ENCODE results near the gene PPP2R2C.
A peak's percentile ranks its signal among the peaks of the same experiment; 100 is the strongest.

PPP2R2C gene

DNA sequence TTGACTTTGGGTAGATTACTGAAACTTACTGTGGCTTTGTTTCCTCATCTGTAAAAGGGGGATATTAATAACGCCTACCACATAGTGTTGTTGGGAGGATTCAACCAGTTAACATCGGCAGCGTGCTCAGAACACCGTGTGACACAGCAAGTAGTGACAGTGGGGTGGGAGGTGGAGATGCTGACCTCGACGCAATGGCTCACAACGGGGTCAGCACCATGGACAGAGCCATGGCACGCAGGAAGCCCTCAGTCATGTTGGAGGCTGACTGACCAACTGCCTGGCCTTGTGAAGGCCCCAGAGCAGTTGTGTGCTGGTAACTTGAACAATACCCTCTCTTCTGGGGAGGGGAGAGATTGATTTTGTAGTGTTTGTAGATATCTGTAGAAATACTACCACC is 109.5 kb downstream of the PPP2R2C start:
- DNase-seq (ENCODE audit: low read depth) = peak; percentile 61
- TF ChIP-seq, protein P1, sequence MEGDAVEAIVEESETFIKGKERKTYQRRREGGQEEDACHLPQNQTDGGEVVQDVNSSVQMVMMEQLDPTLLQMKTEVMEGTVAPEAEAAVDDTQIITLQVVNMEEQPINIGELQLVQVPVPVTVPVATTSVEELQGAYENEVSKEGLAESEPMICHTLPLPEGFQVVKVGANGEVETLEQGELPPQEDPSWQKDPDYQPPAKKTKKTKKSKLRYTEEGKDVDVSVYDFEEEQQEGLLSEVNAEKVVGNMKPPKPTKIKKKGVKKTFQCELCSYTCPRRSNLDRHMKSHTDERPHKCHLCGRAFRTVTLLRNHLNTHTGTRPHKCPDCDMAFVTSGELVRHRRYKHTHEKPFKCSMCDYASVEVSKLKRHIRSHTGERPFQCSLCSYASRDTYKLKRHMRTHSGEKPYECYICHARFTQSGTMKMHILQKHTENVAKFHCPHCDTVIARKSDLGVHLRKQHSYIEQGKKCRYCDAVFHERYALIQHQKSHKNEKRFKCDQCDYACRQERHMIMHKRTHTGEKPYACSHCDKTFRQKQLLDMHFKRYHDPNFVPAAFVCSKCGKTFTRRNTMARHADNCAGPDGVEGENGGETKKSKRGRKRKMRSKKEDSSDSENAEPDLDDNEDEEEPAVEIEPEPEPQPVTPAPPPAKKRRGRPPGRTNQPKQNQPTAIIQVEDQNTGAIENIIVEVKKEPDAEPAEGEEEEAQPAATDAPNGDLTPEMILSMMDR (IDR thresholded peaks at IDR 0.05; ENCODE audit: low read depth, low read length) = no peak
- TF ChIP-seq, protein P2, sequence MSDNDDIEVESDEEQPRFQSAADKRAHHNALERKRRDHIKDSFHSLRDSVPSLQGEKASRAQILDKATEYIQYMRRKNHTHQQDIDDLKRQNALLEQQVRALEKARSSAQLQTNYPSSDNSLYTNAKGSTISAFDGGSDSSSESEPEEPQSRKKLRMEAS (IDR thresholded peaks at IDR 0.05; ENCODE audit: low read depth, low read length) = no peak
- TF ChIP-seq MYC (IDR thresholded peaks at IDR 0.05; ENCODE audit: low read depth, low read length) (no peak), POLR2A (IDR thresholded peaks at IDR 0.05; ENCODE audit: extremely low read depth, insufficient read length) (no peak)

GRCh38 chr4:6362243-6362885 is 110.0 kb downstream of the PPP2R2C start:
- DNase-seq (ENCODE audit: low read depth) = no peak
- TF ChIP-seq, protein P2 (IDR thresholded peaks at IDR 0.05; ENCODE audit: low read depth, low read length) = no peak
- TF ChIP-seq MYC (IDR thresholded peaks at IDR 0.05; ENCODE audit: low read depth, low read length) (no peak), POLR2A (IDR thresholded peaks at IDR 0.05; ENCODE audit: extremely low read depth, insufficient read length) (no peak)
- TF ChIP-seq, protein P1 (IDR thresholded peaks at IDR 0.05; ENCODE audit: low read depth, low read length) = peak; percentile 19

More for the DNA sequence above, 109.5 kb downstream of the PPP2R2C start:
- no peak overlapping the region for H3K4me3 ChIP-seq (ENCODE audit: low read depth, low read length)

DNA sequence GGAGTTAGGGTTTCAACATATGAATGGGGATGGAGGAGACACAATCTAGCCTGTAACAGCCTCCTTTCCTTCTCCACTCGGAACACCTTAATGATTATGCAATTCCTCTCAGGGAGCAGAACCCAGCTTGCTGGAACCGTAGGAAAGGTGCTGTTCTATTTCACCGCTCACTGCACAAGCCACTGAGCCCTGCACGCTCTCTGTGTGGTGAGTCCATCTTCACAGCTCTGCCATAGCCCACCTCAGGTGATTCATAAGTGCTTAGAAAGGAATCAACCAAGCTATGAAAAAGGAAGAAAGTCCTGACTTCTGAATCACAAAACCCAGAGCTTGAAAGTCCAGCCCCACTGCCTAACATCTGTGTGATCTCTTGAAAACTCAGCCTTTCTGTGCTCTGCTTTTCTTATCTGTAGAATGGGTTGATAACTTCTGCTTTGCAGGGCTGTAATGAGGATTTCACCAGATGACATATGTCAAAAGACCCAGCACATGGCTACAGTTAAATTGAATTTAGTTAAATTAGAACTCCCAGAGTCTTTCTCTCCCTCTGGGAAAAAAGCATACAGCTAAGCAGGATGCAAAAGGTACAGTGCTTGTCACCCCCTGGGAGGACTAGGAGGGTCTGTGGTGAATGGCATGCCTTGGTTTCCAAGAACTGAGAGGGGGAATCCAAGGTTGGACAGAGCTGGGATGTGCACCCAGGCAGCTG is 111.2 kb downstream of the PPP2R2C start:
- DNase-seq (ENCODE audit: low read depth) = no peak
- H3K4me3 ChIP-seq (ENCODE audit: low read depth, low read length) = no peak overlapping the region
- TF ChIP-seq MYC (IDR thresholded peaks at IDR 0.05; ENCODE audit: low read depth, low read length) = no peak
- TF ChIP-seq, protein P1 (IDR thresholded peaks at IDR 0.05; ENCODE audit: low read depth, low read length) = no peak
- TF ChIP-seq, protein P2 (IDR thresholded peaks at IDR 0.05; ENCODE audit: low read depth, low read length) = no peak

More at GRCh38 chr4:6362243-6362885, 110.0 kb downstream of the PPP2R2C start:
- no peak overlapping the region for H3K4me3 ChIP-seq (ENCODE audit: low read depth, low read length)

DNA sequence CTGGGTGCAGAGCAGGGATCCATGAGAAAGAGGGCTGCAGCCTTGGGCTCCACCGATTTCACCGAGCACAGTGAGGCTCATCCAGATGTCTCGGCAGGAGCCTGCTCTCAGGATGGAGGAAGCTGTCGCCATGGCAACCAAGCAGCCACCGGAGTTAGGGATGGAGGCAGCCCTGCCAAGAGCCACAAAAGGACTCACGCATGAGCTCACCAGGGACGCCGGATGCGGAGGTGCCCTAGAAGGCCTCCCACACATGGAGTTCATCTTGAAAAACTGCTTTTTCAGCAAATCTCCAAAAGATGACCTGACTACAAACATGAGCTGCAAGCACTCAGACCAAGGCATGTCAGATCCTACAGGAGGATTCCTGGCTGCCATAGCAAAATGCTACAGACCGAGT is 112.0 kb downstream of the PPP2R2C start:
- TF ChIP-seq, protein P1 (IDR thresholded peaks at IDR 0.05; ENCODE audit: low read depth, low read length) = no peak
- TF ChIP-seq MYC (IDR thresholded peaks at IDR 0.05; ENCODE audit: low read depth, low read length) (no peak), POLR2A (IDR thresholded peaks at IDR 0.05; ENCODE audit: extremely low read depth, insufficient read length) (no peak)
- TF ChIP-seq, protein P2 (IDR thresholded peaks at IDR 0.05; ENCODE audit: low read depth, low read length) = no peak
- DNase-seq (ENCODE audit: low read depth) = no peak
- no peak overlapping the region for H3K4me3 ChIP-seq (ENCODE audit: low read depth, low read length)

- no peak for DNase-seq (ENCODE audit: low read depth)
- H3K4me3 ChIP-seq (ENCODE audit: low read depth, low read length) = no peak overlapping the region
- TF ChIP-seq, protein P2 (IDR thresholded peaks at IDR 0.05; ENCODE audit: low read depth, low read length) = no peak
- TF ChIP-seq POLR2A (IDR thresholded peaks at IDR 0.05; ENCODE audit: extremely low read depth, insufficient read length) (no peak), MYC (IDR thresholded peaks at IDR 0.05; ENCODE audit: low read depth, low read length) (no peak)
- TF ChIP-seq, protein P1 (IDR thresholded peaks at IDR 0.05; ENCODE audit: low read depth, low read length) = no peak
These were observed 112.7 kb downstream of the PPP2R2C start for GRCh38 chr4:6359536-6360308.

All from NB4 (cell line).